GM12878 (cell line): ENCODE results near the gene BCAR3. TPM values are rescaled to one million over a fixed set of nuclear protein-coding genes. Genes with fewer than 3 reads are reported as not detected.

Experiments used
- E4F1 ChIP-seq: fragments of 450-650 bp; IDR thresholded peaks from 2 replicates; pipeline ENCODE4 v1.6.1; 2018; ENCODE audit warnings: borderline replicate concordance, mild to moderate bottlenecking; ENCODE audit not compliant: partially characterized antibody
- REST ChIP-seq: IDR thresholded peaks from 2 replicates; pipeline ENCODE4 v1.6.1; 2012; ENCODE audit warnings: mild to moderate bottlenecking, low read depth, low read length
- SREBF2 ChIP-seq: IDR thresholded peaks from 2 replicates; pipeline ENCODE4 v1.6.1; 2012; ENCODE audit warnings: mild to moderate bottlenecking, low read length
- ZBTB11 ChIP-seq: fragments of 450-650 bp; formaldehyde crosslinking; IDR thresholded peaks from 2 replicates; pipeline ENCODE4 v1.5.0; 2022; ENCODE audit warnings: mild to moderate bottlenecking, missing genetic modification characterization
- ZZZ3 ChIP-seq: IDR thresholded peaks from 2 replicates; pipeline ENCODE4 v1.6.1; 2011; ENCODE audit warnings: low read depth; ENCODE audit not compliant: control insufficient read depth, insufficient read length
- polyA plus RNA-seq, 11 experiments: library from polyadenylated mRNA; depleted of rRNA in 4 of 11; unstranded in 6 of 11; stranded (reverse) in 5 of 11; fragments of >200 nt; fragmentation: Nextera tagmentation in 4 of 11; fragmentation: Illumina TruSeq in 1 of 11; extraction: Ambion mirVana in 4 of 11; extraction: Trizol in 1 of 11; gene quantifications; 1 replicate in 1 of 11; 2 replicates in 10 of 11; pipeline versions ENCODE4 v1.2.1 to v1.2.3, GENCODE V29; 2011 to 2016; ENCODE audit warnings: inconsistent platforms in 2 of 11, missing spikeins in 2 of 11, low read depth in 1 of 11
- total RNA-seq, 4 experiments: library from RNA; depleted of rRNA in 3 of 4; stranded (reverse); fragments of >200 nt in 3 of 4; fragmentation: Illumina TruSeq in 1 of 4; extraction: Trizol in 1 of 4; gene quantifications; 2 replicates each; pipeline versions ENCODE4 v1.2.1 to v1.2.3, GENCODE V29; 2013 to 2021

BCAR3 gene
- total and polyA plus RNA-seq, 10 of the 15 experiments (the other 5 are each of a cell fraction or from before 2014, with no cell fraction given), result 1.3 to 6.6 (median 1.8) TPM

- TF ChIP-seq REST, result no peak
- no peak for TF ChIP-seq E4F1
- TF ChIP-seq SREBF2, result no peak
- TF ChIP-seq ZZZ3, result no peak
- TF ChIP-seq ZBTB11 (CRISPR knock-in tag), result no peak
- TF ChIP-seq, all 136 proteins: peak for 18
Measured at GRCh38 chr1:93710499-93711453, 29.1 kb upstream of the BCAR3 start (continued).
